EL (cell line): ENCODE data around the gene ABCC4.
"Not testable (repeated sequence)": the region's sequence is repeated elsewhere in the genome, so short reads cannot be mapped to it uniquely, and the experiment has no call there.

Experiments
- DNase-seq: peaks from one replicate; pipeline ENCODE4 v3.0.0-alpha.2; 2016

ABCC4 gene

GRCh38 chr13:95296326-95296925, 4.8 kb downstream of the ABCC4 start:
- DNase-seq: no peak

- DNase-seq: no peak
Observed at GRCh38 chr13:95295026-95295425, 6.2 kb downstream of the ABCC4 start.

GRCh38 chr13:95292622-95293021, 8.6 kb downstream of the ABCC4 start:
- DNase-seq: no peak

GRCh38 chr13:95289901-95290300, 11.3 kb downstream of the ABCC4 start:
- DNase-seq: not testable (repeated sequence)

GRCh38 chr13:95289020-95289444, 12.2 kb downstream of the ABCC4 start:
- DNase-seq: no peak

- DNase-seq: no peak
Observed at GRCh38 chr13:95284436-95284835, 16.8 kb downstream of the ABCC4 start.

GRCh38 chr13:95279016-95279415, 22.2 kb downstream of the ABCC4 start:
- DNase-seq: no peak

GRCh38 chr13:95276037-95276505, 25.2 kb downstream of the ABCC4 start:
- no peak for DNase-seq

- no peak for DNase-seq
Observed at GRCh38 chr13:95275322-95276036, 25.8 kb downstream of the ABCC4 start.

GRCh38 chr13:95273592-95274132, 27.6 kb downstream of the ABCC4 start:
- DNase-seq: not testable (repeated sequence)

- DNase-seq: not testable (repeated sequence)
Observed at GRCh38 chr13:95272076-95272475, 29.2 kb downstream of the ABCC4 start.

GRCh38 chr13:95269756-95270155, 31.5 kb downstream of the ABCC4 start:
- DNase-seq: no peak

- not testable (repeated sequence) for DNase-seq
Observed at GRCh38 chr13:95268343-95269065, 32.7 kb downstream of the ABCC4 start.

GRCh38 chr13:95267662-95268342, 33.4 kb downstream of the ABCC4 start:
- DNase-seq: peak; percentile 96

- no peak for DNase-seq
Observed at GRCh38 chr13:95264225-95264624, 37.0 kb downstream of the ABCC4 start.

- no peak for DNase-seq
Observed at GRCh38 chr13:95262837-95263384, 38.3 kb downstream of the ABCC4 start.

GRCh38 chr13:95261956-95262355, 39.3 kb downstream of the ABCC4 start:
- no peak for DNase-seq

GRCh38 chr13:95260031-95260525, 41.2 kb downstream of the ABCC4 start:
- no peak for DNase-seq

- no peak for DNase-seq
Observed at GRCh38 chr13:95258619-95259194, 42.5 kb downstream of the ABCC4 start.

- DNase-seq: no peak
Observed at GRCh38 chr13:95258098-95258497, 43.2 kb downstream of the ABCC4 start.

- DNase-seq: peak; percentile 98
Observed at GRCh38 chr13:95256091-95256490, 45.2 kb downstream of the ABCC4 start.
